Colon (tissue), 2 donors: Measurements from ENCODE around the gene SLC19A1.

Source experiments
- FAIRE-seq: peaks from 2 replicates; lab custom pipeline; 2012; peaks lifted over from hg19 to GRCh38; lab: Jason Lieb, UNC
- donor health status: control.
- donor health status: control.

Gene SLC19A1

GRCh38 chr21:45492765-45493164 lies 49.5 kb downstream of the SLC19A1 start:
- FAIRE-seq: no peak

- FAIRE-seq: no peak
These were observed 50.6 kb downstream of the SLC19A1 start for GRCh38 chr21:45491623-45492022.

GRCh38 chr21:45491056-45491455 lies 51.2 kb downstream of the SLC19A1 start:
- FAIRE-seq: no peak

- no peak for FAIRE-seq
These were observed 52.0 kb downstream of the SLC19A1 start for GRCh38 chr21:45490049-45490731.

- no peak for FAIRE-seq
These were observed 52.6 kb downstream of the SLC19A1 start for GRCh38 chr21:45489722-45489982.

- FAIRE-seq: no peak
These were observed 53.1 kb downstream of the SLC19A1 start for GRCh38 chr21:45488931-45489721.

GRCh38 chr21:45487891-45488600 lies 54.2 kb downstream of the SLC19A1 start:
- FAIRE-seq: no peak

- FAIRE-seq: no peak
These were observed 55.0 kb downstream of the SLC19A1 start for GRCh38 chr21:45487161-45487806.

GRCh38 chr21:45486443-45487160 lies 55.6 kb downstream of the SLC19A1 start:
- no peak for FAIRE-seq

- FAIRE-seq: no peak
These were observed 56.4 kb downstream of the SLC19A1 start for GRCh38 chr21:45485686-45486442.

GRCh38 chr21:45484318-45484717 lies 57.9 kb downstream of the SLC19A1 start:
- FAIRE-seq: no peak

GRCh38 chr21:45482899-45483821 lies 59.1 kb downstream of the SLC19A1 start:
- no peak for FAIRE-seq

GRCh38 chr21:45481977-45482898 lies 60.0 kb downstream of the SLC19A1 start:
- FAIRE-seq: no peak

GRCh38 chr21:45481566-45481965 lies 60.7 kb downstream of the SLC19A1 start:
- FAIRE-seq: no peak

- no peak for FAIRE-seq
These were observed 61.3 kb downstream of the SLC19A1 start for GRCh38 chr21:45480701-45481500.

GRCh38 chr21:45479691-45480675 lies 62.3 kb downstream of the SLC19A1 start:
- FAIRE-seq: no peak
